Daoy (cell line): Measurements from ENCODE around the gene GNG14. TPM values are rescaled to one million over a fixed set of nuclear protein-coding genes. Genes with fewer than 3 reads are reported as not detected.
"Not testable (repeated sequence)": the region's sequence is repeated elsewhere in the genome, so short reads cannot be mapped to it uniquely, and the experiment has no call there.

Experiments used
- DNase-seq: peaks from one replicate; pipeline ENCODE4 v3.0.0-alpha.2; 2015; ENCODE audit warnings: low read depth
- total RNA-seq: library from RNA; depleted of rRNA; stranded (reverse); fragments of >200 nt; shearing (Covaris generic); gene quantifications from 2 replicates; pipeline ENCODE4 v1.2.3, GENCODE V29; 2014; rRNA removed

The GNG14 gene
- total RNA-seq, 1 experiment from 2014 or later, result not detected

DNA sequence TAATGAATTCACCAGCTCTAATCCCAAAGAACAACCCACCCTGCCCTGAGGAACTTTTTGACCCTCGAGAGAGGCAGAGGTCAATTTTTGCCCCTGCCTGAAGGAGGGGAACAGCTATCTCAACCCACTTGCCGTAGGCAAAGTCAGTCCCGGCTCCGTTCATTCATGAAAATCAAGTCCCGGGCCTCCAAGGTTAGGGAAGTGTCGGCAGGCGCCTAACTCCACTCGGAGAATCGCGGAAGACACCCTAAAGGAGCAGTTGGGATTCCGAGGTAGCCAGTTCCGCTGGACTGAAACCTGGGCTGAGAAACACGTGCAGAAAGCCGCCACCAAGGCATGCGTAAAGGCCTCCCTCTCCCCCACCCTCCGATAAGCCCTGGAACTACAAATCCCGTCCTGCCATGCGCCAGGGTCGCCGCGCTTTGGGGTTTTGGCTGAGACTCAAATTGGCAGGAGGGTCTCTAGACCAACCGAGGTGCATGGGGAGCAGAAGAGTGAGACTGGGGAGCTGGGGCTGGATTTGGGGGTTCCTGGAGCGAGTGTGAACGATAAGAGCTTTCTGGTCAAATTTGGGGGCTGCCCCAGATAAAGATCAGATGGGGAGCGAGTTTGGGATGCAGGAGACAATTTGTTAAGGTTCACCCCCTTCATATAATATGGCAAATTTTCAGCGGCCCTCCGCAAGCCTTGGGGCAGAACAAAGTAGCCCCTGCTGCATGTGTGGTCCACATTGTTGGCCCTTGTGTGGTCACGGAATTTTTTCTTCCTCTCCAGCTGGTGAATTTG lies 36.0 kb downstream of the GNG14 start, which contains the start of gene TNPO2:
Gene TNPO2 (minus strand): TSS at position 292 of the 786 bp plus-strand sequence. CDS start 2,955 bp downstream, outside the sequence.
- DNase-seq, result peak; percentile 85

DNA sequence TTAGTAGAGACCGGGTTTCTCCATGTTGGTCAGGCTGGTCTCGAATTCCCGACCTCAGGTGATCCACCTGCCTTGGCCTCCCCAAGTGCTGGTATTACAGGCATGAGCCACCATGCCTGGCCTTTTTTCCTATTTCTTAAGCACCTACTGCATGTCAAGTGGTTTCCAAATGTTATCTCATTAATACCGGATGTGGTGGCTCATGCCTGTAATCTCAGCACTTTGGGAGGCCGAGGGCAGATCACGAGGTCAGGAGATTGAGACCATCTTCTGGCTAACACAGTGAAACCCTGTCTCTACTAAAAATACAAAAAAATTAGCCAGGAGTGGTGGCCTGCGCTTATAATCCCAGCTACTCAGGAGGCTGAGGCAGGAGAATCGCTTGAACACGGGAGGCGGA lies 37.8 kb downstream of the GNG14 start:
- not testable (repeated sequence) for DNase-seq

- DNase-seq, result no peak
Observed at GRCh38 chr19:12726988-12727316, 39.2 kb downstream of the GNG14 start.

DNA sequence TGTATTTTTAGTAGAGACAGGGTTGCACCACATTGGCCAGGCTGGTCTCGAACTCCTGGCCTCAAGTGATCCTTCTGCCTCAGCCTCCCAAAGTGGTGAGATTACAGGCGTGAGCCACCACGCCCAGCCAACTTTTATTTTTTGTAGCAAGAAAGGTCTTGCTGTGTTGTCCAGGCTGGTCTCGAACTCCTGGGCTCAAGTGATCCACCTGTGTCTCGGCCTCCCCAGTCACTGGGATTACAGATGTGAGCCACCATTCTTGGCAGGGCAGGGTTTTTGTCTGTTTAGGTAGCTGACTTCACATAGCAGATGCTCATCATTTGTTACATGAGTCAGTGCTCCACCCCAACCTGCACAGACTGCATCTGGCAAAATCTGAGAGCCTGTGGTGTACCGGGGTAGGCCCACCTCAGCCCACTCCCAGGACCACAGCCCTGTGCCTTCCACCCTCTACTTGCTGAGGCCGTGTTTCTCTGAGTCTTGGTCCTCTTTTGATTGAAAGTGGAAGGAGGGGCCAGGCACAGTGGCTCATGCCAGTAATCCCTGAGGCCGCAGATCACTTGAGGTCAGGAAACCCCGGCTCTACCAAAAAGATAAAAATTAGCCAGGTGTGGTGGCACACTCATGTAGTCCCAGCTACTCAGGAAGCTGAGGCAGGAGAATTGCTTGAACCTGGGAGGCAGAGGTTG lies 40.1 kb downstream of the GNG14 start:
- DNase-seq, result no peak

- DNase-seq, result no peak
Observed at GRCh38 chr19:12730064-12730463, 42.3 kb downstream of the GNG14 start.

DNA sequence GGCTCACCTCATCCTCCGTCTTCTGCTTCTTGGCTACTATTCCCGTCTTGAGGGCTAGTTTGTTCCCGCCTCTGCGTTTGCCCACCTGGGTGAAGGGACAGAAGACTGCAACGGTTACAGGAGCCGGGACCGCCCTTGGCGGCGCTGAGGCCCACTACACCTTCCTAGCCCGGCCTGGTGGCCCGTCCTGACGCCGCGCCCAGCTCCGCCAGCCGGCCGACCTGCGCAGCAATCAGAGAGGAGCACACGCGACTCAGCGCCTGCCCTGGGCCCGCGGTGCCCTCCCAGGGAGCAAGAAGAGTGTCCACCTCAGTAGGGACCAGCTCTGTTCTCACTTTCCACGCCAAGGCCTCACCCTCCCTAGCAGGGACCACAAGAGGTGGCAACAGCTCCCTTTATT lies 43.5 kb downstream of the GNG14 start:
- DNase-seq, result no peak

GRCh38 chr19:12733369-12734214 lies 45.8 kb downstream of the GNG14 start:
- DNase-seq, result peak; percentile 51

DNA sequence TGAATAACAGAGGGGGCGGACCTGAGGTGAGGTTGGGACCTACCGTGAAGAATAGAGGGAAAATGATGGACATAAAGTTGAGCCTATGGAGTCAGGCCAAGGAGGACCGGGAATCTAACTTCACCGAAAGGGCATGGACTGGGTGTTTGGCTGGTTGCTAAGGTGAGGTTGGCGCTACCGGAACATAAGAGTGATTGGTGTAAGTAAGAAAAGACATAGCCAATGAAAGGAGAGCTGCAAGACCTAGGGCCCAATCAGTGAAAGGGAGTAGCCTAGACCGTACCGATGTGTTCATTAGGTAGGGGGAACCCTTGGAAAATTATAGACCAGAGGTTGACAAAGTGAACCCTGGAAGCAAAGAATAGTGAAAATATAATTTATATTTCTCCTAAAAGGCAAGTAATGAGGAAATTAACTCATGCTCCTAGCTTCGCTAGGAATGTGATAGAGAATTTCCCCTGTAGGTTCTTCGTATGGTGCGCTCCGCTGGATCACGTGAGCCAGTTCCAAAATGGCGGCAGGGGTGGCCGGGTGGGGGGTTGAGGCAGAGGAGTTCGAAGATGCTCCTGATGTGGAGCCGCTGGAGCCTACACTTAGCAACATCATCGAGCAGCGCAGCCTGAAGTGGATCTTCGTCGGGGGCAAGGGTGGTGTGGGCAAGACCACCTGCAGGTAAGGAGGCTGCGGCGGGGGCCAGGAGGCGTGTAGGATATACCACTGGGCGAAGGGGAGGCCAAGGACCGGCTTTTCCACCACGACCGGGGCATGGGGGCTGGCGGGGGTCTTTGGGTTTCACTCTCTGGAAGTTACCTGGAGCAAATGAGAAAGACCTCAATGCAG lies 49.4 kb downstream of the GNG14 start, which contains the start of gene GET3:
Gene GET3 (plus strand): TSS at position 503 of the 840 bp plus-strand sequence. CDS start 9 bp downstream, at position 512.
- peak; percentile 99 for DNase-seq

- no peak for DNase-seq
Observed at GRCh38 chr19:12737835-12738351, 50.1 kb downstream of the GNG14 start.

Other genes with a start within 250 kb of the GNG14 start
- 4.5 and 5.2 TPM in 2 replicates for gene ZNF443, start 247.0 kb upstream of the GNG14 start, total RNA-seq
- 0.27 and 0.80 TPM in 2 replicates for gene ZNF709, start 203.2 kb upstream of the GNG14 start, total RNA-seq
- gene ZNF564, start 136.5 kb upstream of the GNG14 start, total RNA-seq, result 3.1 and 6.5 TPM in 2 replicates
- 3.5 and 4.5 TPM in 2 replicates for gene ZNF490, start 77.2 kb upstream of the GNG14 start, total RNA-seq
- 9.0 and 11.9 TPM in 2 replicates for gene ZNF791, start 77.1 kb upstream of the GNG14 start, total RNA-seq
- gene MAN2B1, start 21.3 kb upstream of the GNG14 start, total RNA-seq, result 18.0 and 20.7 TPM in 2 replicates
- gene WDR83, start 21.2 kb upstream of the GNG14 start, total RNA-seq, result 9.0 and 10.6 TPM in 2 replicates
- 105 and 132 TPM in 2 replicates for gene DHPS, start 6.1 kb upstream of the GNG14 start, total RNA-seq
- gene FBXW9, start 8.6 kb downstream of the GNG14 start, total RNA-seq, result 14.2 and 14.6 TPM in 2 replicates
- gene TNPO2, start 35.9 kb downstream of the GNG14 start, total RNA-seq, result 18.2 and 24.0 TPM in 2 replicates
- gene TRIR, start 46.7 kb downstream of the GNG14 start, total RNA-seq, result 274 and 313 TPM in 2 replicates
- gene GET3, start 49.5 kb downstream of the GNG14 start, total RNA-seq, result 78.9 and 111 TPM in 2 replicates
- gene BEST2, start 63.8 kb downstream of the GNG14 start, total RNA-seq, result not detected in 2 replicates
- 5.1 and 11.0 TPM in 2 replicates for gene HOOK2, start 87.6 kb downstream of the GNG14 start, total RNA-seq
- gene JUNB, start 103.5 kb downstream of the GNG14 start, total RNA-seq, result 61.6 and 66.6 TPM in 2 replicates
- 81.7 and 99.3 TPM in 2 replicates for gene PRDX2, start 113.8 kb downstream of the GNG14 start, total RNA-seq
- not detected in 2 replicates for gene THSD8, start 114.1 kb downstream of the GNG14 start, total RNA-seq
- gene RNASEH2A, start 118.6 kb downstream of the GNG14 start, total RNA-seq, result 75.8 and 76.9 TPM in 2 replicates
- gene RTBDN, start 146.6 kb downstream of the GNG14 start, total RNA-seq, result not detected in 2 replicates
- 0.11 and 0.57 TPM in 2 replicates for gene MAST1, start 150.5 kb downstream of the GNG14 start, total RNA-seq
- gene DNASE2, start 193.5 kb downstream of the GNG14 start, total RNA-seq, result 13.7 and 19.3 TPM in 2 replicates
- gene KLF1, start 199.2 kb downstream of the GNG14 start, total RNA-seq, result not detected in 2 replicates
- gene GCDH, start 203.2 kb downstream of the GNG14 start, total RNA-seq, result 47.0 and 91.3 TPM in 2 replicates
- gene SYCE2, start 231.3 kb downstream of the GNG14 start, total RNA-seq, result 0.63 TPM in 1 of 2 replicates, not detected in the other
- 105 and 122 TPM in 2 replicates for gene FARSA, start 245.7 kb downstream of the GNG14 start, total RNA-seq